Kidney capillary endothelial cell (primary cell): ENCODE measurements around the gene CEP152.

Experiments used
- DNase-seq: peaks from one replicate; pipeline ENCODE4 v3.0.0-alpha.2; 2018; ENCODE audit warnings: low spot score

Gene CEP152

DNA sequence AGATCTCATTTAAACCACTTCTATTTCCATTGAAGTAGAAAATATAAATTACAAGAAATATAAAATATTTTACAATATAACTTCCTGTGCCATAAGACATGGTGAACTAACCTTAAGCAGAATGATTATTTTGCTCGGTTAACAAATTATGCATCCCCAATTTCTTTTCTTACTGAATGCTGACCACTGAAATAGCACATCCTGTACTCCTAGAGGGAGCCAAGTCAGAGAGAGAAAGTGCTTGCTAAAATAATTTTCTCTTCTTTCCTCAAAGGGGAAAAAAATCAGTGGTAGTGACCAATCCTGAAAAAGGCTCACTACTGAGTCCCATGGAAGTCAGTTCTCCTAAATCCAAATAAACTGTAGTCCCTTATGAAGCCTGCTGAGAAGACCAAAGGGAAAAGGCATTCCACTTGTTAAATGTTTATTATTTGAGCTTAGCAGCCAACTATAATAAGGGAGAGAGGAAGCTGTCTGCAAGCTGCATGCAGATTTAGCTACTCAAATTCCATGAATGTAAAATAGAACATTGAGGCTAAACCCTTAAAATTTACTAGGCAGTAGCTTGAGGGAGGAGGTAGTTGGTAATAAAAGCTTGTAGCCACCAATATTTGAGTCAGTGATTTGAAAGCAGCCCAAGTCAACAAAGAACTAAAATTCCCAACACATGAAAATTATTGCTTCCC lies 33.1 kb downstream of the CEP152 start:
- no peak for DNase-seq

DNA sequence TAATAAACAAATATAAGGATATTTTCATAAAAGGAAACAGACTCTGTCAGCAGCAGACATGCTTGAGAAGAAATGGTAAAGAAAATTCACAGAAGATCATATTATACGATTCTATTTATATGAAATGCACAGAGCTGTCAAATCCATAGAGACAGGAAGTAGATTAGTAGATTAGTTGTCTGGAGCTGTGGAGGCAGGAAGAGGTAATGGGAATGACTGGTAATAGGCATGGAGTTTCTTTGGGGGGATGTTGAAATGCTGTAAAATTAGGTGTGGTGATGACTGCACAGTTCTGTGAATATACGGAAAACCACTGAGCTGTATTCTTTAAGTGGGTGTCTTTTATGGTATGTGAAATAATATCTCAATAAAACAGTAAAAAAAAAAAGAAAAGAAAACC lies 35.3 kb downstream of the CEP152 start:
- peak; percentile 61 for DNase-seq

DNA sequence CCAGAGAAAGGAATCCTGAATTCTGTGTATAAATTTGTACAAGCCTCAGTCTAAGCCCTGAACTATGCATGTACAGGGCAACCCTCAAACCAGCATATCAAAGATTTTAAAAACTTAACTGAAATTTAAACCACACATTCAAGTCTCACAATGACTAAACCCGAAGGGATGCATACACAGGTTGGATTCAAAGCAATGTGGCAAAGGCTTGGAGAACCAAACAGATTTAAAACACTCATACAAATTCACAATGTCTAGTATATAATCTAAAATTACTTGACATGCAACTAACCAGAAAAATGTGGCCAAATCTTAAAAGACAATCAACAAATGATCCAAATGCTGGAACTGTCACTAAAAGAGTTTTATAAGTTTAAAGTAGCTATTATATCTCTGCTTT lies 36.4 kb downstream of the CEP152 start:
- no peak for DNase-seq

DNA sequence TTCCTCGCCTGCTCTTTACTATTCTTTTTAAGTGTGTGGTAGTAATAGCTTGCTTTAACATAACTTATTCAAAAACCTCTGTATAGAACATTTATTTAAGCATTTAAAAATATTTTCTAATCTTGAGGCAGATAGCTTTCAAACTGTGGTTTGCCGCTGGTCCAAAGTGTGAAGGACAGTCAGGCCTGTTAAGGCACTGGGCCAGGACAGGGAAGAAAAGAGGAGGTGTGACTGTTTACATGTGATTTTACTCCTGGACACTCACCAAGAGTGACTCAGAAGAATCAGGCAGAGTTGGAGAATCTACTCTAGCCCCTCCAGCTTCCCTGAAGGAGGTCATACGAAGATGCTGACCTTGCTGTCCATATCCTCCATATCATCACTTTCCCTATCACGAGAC lies 44.7 kb downstream of the CEP152 start:
- DNase-seq, result no peak

DNA sequence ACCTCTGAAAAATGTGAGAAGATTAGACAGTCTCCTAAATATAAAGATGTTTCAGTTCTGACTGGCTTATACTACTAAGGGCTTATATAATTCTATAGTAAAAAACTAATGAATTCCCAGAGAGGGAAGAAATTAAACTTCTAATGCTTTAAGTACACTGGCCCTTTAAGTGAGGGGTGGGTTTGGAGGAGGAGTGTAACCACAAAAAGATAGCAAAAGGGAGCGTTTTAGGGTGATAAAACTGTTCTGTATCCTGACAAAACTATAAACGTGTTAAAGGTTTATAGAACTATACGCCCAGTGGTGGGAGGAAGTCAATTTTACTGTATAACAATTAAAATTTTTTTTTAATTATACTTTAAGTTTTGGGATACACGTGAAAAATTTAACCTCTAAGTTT lies 45.8 kb downstream of the CEP152 start:
- no peak for DNase-seq

DNA sequence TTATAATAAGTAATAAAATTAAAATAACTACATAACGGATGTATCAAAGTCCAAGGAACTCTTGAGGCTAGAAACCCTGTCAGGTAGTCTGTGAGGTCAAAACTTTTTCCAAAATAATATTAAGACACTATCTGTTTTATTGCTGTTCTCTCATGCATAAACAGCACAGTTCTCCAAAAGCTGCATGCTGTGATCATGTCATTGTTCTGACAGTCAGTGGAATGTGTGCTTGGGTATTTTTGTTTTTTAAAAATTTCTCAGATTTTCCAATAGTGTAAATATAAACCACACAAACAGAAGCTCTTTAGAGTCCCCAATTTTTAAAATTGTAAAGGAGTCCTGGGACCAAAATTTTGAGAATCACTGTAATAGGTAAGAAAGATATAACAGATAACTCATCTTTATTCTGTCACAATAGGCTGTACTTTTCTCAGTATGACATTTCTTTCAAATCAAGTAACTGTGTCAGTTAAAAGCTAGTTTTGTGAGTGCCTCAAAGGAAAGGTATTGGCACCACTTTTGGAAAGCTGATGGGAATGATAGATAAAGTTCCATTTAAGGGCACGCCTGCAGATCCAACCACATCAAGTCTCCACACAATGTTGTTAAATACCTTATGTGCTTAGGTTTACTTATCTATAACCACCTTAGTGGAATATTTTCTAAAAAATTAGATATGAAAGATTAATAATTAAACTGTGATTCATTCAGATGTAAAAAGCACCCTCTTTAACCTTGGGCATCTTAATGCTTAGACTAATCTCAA lies 49.3 kb downstream of the CEP152 start:
- no peak for DNase-seq

DNA sequence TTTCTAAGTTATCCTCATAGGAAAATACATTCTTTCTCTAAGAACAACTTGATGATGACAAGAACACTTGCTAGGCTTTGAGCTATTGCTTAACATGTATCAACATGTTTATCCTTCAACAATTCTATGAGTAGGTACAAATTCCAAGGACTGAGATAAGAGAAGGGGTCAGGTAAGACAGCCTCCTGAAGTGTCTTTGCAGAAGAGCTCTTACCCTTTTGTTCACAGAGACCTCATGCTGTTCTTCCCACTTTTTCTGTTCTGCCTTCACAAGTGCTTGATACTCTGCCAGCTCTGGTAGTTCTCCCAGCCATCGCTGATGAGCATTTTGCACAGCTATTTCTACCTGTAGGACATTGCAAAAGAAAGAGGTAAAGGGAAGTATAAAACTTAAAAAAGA lies 50.9 kb downstream of the CEP152 start:
- no peak for DNase-seq

DNA sequence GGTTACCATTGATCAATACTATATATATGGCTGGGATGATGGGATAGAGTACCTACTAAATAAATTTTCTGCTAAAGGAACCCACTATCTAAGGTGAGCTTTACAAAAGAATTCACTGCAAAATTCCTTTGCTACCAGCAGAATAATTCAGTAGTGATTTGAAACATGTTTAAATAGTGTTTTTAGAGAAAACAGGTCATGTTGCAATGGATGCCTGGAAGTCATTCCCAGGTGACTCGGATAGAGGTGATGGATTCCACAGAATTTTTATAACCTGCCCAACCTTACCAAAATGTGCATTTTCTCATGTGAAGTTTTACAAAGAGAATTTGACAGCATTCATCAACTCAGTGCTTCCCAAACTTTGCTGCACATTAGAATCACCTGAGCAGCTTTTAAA lies 53.2 kb downstream of the CEP152 start:
- no peak for DNase-seq

DNA sequence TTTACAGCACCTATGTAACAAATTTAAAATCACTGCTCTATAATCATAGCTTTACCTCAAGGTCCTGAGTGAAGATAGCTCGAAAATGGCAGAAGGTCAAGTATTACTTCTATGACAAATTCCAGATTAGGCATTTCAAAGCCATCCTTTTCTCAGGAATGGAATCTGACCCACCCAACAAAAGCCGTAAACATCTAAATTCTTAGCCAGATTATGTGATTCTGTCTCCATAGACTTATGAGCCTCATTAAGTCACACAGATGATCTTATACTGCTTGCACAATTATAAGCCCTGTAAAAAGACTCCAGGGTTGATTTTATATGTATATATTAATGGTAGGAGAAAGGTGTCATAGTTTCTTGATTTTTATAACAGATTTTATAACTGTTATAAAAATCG lies 56.9 kb downstream of the CEP152 start:
- no peak for DNase-seq

DNA sequence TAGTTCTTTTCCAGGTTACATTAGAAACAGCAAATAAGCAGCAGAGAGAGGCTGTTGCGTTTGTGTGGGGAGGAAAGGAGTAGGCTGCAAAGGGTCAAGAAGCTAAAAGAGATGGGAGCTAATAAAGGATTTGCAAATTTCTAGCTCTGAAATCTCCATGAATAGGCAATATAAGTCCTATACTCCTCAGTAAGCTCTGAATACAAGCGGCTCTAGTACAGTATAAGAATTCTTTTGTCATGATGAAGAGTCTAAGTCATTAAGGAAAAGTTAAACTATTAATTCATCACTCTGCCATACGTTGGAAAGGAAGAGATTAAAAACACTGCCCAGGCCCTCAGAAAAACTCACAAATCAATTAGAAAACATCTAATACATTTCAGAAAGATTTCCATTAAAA lies 59.3 kb downstream of the CEP152 start:
- no peak for DNase-seq

DNA sequence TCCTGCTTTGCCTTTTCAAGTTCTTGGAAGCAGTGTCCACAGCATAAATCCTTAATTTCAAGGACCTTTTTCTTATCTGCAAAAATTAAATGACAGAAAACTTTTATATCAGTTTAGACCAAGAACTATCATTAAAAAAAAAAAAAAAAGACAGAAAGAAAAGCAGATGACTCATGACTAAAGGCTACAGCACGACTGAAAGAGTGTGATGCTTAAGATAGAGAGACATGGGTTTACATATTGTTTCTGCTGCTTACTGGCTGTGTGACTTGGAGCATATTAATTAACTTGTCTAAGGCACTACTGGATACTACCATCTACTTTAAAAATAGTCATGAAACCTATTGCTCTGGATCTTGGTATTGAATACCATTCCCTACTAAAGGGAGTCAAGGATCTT lies 62.3 kb downstream of the CEP152 start:
- no peak for DNase-seq

DNA sequence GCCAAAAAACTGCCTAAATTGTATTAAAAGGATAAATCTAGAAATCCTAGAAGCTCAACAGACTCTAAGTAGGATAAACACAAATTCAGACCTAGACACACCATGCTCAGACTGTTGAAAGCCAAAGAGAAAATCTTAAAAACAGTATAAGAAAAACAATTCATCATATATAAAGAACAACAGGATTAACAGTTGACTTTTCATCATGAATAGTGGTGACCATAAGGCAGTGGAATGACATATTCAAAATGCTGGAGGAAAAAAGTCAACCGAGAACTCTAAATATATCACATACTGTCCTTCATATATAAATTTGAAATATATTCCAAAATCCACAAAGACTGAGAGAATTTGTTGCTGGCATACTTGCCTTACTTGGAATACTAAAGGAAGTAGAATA lies 77.3 kb downstream of the CEP152 start:
- DNase-seq, result no peak

DNA sequence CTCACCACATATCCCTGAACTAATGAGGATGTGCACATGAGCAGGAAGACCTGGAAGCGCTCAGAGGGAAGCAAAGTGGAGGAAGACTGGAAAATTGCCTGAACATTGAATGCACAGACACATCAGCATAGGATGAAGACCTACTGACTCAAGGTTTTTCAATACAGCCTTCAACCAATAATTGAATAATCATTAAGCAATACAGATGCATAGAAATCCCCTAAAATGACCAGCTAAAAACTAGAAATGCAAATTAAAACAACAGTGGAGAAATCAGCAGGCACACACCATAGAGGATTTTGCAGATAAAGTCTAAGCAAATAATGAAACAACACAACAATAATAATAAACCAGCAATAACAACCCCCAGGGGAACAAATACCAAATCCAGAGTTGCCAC lies 80.4 kb downstream of the CEP152 start:
- DNase-seq, result no peak

DNA sequence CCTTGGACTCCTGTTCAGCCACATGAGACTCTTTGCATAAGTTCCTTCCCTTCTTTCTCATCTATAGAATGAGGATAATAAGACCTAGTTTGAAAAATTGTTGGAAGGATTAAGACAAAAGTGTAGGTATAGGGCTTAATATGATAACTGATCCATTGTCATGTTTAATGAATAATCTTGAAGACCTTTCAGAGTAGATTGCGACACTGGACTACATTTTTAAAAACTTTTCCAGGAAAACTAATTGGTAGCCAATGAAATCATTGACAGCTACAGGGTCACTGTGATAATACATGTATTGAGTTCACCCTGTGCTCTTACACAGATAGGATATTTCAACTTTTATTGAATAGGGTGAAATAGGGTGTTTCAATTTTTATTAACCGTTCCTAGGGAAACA lies 86.9 kb downstream of the CEP152 start:
- no peak for DNase-seq

DNA sequence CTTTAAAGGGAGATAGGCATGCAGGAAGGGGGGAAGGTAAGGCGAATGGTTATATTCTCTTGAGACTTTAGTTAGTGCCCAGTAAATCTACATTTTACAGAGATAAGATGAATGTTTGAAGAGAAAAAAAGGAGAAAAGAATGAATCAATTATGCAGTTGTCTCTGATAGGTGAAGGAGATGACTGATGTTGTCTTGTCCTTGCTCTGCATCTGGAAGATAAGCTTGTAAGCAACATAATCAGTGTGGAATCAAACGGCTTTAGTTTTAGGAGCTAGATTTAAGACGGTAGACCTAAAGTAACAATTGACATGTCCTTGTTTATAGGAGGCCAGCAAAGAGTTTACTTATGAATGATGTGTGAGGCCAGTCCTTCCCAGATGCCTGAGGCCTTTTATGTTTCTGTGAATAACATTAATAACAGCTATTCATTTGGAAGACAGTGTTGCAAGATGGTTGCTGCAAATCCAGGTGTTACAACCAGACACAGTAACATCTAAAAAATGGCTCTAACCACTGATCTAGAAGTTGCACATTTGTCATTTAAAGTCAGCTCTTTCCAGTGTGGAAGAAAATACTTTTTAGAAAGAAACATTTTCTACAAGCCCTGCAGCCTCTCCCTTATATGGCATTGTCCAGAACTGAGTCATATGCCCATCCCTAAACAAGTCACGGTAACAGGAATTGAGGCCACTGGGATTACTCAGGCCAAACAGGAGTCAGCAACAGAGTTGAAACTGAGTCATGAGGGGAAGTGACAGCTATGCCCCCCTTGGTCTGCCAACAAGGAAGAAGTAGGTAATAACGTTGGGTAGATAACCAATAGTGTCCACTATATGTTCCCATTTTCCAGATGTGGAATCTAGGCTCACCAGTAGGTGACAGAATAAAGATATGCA lies 87.9 kb downstream of the CEP152 start:
- DNase-seq, result peak; percentile 90

DNA sequence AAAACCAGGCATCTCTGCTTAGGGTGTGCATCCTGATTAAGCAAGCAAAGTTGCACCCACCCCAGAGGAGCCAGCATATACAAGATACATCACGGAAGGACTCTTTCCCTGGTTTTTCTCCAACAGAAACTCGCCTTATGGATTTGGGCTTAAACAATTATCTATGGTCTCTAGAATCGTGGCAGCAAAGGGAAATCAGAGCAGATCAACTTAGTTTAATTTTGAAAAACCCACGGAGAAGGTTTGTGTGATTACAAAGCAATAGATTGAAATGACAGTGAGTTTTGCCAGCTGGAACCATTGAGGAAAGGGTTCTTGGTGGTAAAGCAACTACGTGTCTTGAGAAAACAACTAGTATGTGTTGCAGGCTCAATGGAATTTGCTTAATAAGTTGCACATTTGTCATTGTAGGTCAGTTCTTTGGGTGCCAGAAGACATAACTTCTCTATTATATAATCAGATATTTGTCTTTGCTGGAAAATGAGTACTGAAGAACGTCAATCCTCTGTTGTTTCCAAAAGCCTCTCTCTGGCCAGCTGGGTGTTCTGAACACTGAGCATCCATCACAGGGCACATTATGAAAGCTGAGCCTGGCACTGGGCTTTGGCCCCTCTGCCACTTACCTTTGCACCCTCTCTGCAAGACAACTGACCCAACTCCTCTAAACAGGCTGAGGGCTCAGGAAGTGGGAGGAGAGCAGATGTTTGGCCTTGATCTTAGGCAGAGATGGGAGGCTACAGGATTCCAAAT lies 89.6 kb downstream of the CEP152 start:
- DNase-seq, result no peak

DNA sequence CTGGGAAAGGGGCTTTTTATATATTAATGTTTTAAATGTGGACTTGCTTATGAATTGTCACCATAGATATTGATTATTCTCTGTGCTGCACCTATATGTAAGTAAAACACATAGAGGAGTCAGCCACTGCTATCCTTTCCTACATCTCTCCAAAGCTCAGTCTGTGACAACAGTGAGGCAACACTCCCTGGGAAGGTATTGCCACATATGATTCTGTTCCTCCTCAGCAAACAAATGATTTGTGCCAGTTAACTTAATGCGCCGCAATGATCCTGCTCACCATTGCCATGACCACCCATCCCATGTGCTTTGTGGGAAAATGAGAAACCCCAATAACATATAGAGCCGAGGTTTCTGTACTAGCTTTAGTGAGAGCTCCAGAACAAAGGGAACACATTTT lies 90.2 kb downstream of the CEP152 start:
- no peak for DNase-seq

DNA sequence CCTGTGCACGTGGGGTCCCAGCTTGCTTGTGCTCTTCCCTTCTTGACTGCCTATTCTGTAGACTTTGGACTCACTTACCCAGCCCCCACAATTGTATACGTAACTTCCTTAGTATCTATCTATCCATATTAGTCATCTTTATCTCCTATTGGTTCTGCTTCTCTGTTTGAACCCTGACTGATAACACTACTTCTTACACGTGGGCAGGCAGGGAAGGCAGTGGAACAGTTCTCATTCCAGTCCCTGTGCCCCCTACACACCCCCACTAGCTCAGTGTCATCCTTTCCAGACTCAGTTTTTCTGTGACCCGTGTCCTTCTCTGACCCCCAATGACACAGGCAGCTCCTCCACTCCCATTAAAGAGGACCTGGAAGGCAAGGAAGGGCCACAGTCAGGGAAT lies 91.2 kb downstream of the CEP152 start:
- no peak for DNase-seq

DNA sequence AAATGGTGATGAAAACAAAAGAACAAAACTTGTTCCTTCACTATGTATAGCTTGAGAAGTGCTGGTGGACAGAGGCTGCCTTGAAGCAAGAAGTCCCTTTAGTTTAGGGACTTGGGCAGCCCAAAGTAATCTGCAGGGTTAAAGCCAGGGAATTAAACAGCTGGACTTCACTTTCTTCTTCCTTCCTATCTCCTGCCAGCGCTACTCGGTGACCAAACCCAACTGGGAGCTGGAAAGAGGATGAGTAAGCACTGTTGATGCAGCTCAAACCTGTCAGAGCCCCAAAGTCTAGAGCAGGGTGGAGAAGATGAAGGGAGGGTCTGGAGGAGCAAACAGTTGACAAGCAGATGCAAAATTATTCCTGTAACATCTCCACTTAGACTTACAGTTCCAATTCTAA lies 92.2 kb downstream of the CEP152 start:
- no peak for DNase-seq

DNA sequence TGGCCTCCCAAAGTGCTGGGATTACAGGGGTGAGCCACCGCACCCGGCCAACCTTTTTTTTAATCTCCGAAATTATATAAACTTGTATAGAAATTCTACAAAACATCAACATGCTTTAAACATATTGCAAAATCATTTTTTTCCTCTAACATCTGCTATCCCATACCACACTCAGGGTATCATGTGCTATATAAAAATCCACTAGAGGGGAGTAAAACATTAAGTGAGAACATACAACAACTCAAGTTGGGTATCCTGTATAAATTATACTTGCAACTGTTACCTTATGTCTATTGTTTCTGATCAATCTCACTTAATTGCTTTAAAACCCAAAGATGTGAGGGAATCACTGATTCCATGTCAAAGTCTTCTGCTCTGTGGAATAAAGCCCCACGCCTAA lies 93.4 kb downstream of the CEP152 start:
- no peak for DNase-seq

DNA sequence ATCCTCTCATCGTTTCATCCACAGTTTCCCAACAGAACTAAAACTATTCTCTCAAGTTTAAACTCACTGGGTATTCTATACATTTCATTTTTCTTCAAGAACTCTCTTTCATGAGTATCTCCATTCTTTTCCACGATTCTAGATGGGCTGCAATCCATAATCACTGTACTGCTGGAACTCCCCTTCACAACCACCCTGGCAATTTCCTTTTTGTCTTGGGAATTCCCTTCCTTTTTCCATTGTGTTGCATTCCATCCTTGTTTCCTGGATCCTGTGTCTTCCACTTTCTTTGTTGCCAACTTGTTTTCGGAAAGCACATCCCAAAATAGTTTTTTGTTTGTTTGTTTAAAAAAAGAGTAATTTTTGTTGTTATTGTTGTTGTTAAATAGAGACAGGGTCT lies 98.3 kb downstream of the CEP152 start:
- DNase-seq, result no peak

DNA sequence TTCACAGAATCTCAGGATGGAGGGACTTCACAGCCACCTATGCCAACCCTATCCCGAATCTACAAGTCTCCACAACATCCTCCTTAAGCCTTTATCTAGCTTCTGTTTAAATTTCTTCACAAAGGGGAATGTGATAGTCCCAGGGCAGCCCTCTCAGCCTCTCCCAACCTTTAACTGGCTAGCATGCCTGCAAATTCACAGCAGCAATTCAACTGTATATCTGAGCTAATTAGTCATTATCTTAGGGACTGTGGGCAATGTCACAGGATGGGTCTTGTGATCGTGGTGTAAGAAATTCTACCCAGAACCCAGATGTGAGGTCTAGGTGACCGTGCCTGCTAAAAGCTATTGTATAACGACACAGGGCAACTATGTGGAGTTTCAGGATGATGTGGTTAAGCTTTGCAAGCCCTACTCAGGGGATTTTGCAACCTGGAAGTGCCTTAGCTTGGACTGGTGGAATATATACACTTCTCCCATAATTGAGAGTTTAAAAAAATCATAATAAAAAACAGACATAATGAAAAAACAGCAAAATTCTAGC lies 99.8 kb downstream of the CEP152 start:
- no peak for DNase-seq
